ENCODE results near the gene CD300A. TPM values are rescaled to one million over a fixed set of nuclear protein-coding genes. Genes with fewer than 3 reads are reported as not detected.

Gene CD300A
- polyA plus RNA-seq, 1 donor (not counting 4 experiments of a cell fraction or from before 2014, with no cell fraction given), result 0.07 TPM

DNA sequence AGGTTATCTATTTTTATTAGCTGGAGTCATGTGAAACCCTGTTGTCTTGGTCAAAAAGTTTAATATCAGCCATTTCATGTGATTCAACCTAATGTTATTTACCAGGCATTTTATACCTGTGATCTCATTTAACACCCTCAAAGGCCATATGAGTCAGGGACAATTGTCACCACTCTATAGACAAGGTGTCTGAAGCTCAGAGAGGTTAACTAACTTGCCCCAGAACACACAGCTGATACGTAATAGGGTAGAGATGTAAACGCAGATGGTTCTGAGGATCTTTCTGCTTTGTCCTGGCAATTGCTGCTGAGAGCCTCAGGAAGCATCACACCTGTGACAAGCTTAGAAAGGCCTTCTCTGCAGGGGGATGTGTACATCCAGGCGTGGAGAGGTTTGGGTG lies 4.9 kb downstream of the CD300A start:
- Histone ChIP-seq H3K9ac (ENCODE audit: control insufficient read depth, extremely low read depth, insufficient read depth, low read length) (no peak overlapping the region), H3K79me2 (ENCODE audit: control insufficient read depth, insufficient read depth, low read length) (no peaks in the 10 kb centered on the region), H3K4me2 (ENCODE audit: control insufficient read depth, extremely low read depth, insufficient read depth, low read depth, low read length) (no peak overlapping the region), H3K4me1 (ENCODE audit: control insufficient read depth, extremely low read depth, insufficient read depth, low read length) (no peaks in the 10 kb centered on the region), H3K9me3 (ENCODE audit: control insufficient read depth, low read depth, low read length) (no peaks in the 10 kb centered on the region), H2AFZ (ENCODE audit: control insufficient read depth, low read length) (no peak overlapping the region), H4K20me1 (ENCODE audit: control insufficient read depth, extremely low read depth, insufficient read depth, low read length) (no peaks in the 10 kb centered on the region), H3K9me1 (ENCODE audit: control insufficient read depth, extremely low read depth, insufficient read depth, low read length) (no peaks in the 10 kb centered on the region), H3K27ac (ENCODE audit: control insufficient read depth, insufficient read depth, low read length) (no peak overlapping the region), H3K27me3 (ENCODE audit: control insufficient read depth, extremely low read depth, insufficient read depth, low read length) (peaks cover 6% of the 10 kb centered on the region), H3K4me3 (ENCODE audit: control insufficient read depth in 2 of 3, extremely low read depth in 1 of 3, insufficient read depth in 2 of 3, low read depth in 1 of 3, low read length in 3 of 3) (no peak overlapping the region), H3K36me3 (ENCODE audit: control insufficient read depth in 2 of 2, extremely low read depth in 1 of 2, insufficient read depth in 2 of 2, low read length in 2 of 2) (no peaks in the 10 kb centered on the region)
- TF ChIP-seq, protein P1, sequence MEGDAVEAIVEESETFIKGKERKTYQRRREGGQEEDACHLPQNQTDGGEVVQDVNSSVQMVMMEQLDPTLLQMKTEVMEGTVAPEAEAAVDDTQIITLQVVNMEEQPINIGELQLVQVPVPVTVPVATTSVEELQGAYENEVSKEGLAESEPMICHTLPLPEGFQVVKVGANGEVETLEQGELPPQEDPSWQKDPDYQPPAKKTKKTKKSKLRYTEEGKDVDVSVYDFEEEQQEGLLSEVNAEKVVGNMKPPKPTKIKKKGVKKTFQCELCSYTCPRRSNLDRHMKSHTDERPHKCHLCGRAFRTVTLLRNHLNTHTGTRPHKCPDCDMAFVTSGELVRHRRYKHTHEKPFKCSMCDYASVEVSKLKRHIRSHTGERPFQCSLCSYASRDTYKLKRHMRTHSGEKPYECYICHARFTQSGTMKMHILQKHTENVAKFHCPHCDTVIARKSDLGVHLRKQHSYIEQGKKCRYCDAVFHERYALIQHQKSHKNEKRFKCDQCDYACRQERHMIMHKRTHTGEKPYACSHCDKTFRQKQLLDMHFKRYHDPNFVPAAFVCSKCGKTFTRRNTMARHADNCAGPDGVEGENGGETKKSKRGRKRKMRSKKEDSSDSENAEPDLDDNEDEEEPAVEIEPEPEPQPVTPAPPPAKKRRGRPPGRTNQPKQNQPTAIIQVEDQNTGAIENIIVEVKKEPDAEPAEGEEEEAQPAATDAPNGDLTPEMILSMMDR (optimal IDR thresholded peaks at IDR 0.05 in 1 of 3, IDR thresholded peaks at IDR 0.05 in 1 of 3, conservative IDR thresholded peaks at IDR 0.05 in 1 of 3; ENCODE audit: extremely low read depth in 1 of 3, insufficient read depth in 2 of 3, low read length in 3 of 3), result no peak
- no peak for TF ChIP-seq EZH2 (IDR thresholded peaks at IDR 0.05; ENCODE audit: low read length)
- FAIRE-seq (no peak), DNase-seq (ENCODE audit: low read depth, low spot score) (no peak)
- dilution Hi-C loops (cut with MboI; ENCODE audit: extremely low pct_ligation_motif_present, low sequenced_read_pairs), result no loop called here

DNA sequence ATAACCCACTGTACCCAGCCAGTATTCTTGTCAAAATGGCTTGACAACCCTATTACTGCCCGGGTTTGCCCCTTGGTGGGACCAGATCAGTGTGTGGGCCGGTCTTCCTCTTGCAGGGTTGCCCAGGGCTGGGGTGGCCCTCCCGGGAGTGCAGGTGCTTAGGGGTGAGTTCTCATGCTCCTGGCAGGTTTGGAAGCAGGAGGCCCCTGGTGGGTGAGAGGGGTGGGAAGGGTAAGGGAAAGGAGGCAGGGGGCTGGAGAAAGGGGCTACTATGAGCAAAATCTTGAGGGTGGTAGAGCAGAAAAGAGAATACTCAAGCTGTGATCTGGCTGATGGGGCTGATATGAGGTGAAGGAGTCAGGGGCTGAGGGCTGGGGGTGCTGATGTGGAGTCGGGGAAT lies 6.5 kb downstream of the CD300A start:
- no peaks in the 10 kb centered on the region for H3K79me2 ChIP-seq (ENCODE audit: control insufficient read depth, insufficient read depth, low read length)
- no peaks in the 10 kb centered on the region for H3K9me1 ChIP-seq (ENCODE audit: control insufficient read depth, extremely low read depth, insufficient read depth, low read length)
- dilution Hi-C loops (cut with MboI; ENCODE audit: extremely low pct_ligation_motif_present, low sequenced_read_pairs), result no loop called here
- H4K20me1 ChIP-seq (ENCODE audit: control insufficient read depth, extremely low read depth, insufficient read depth, low read length), result no peaks in the 10 kb centered on the region
- no peak overlapping the region for H3K4me3 ChIP-seq (ENCODE audit: control insufficient read depth in 2 of 3, extremely low read depth in 1 of 3, insufficient read depth in 2 of 3, low read depth in 1 of 3, low read length in 3 of 3)
- H3K36me3 ChIP-seq (ENCODE audit: control insufficient read depth in 2 of 2, extremely low read depth in 1 of 2, insufficient read depth in 2 of 2, low read length in 2 of 2), result no peaks in the 10 kb centered on the region
- no peaks in the 10 kb centered on the region for H3K4me1 ChIP-seq (ENCODE audit: control insufficient read depth, extremely low read depth, insufficient read depth, low read length)
- TF ChIP-seq EZH2 (IDR thresholded peaks at IDR 0.05; ENCODE audit: low read length), result no peak
- TF ChIP-seq, protein P1 (optimal IDR thresholded peaks at IDR 0.05 in 1 of 3, IDR thresholded peaks at IDR 0.05 in 1 of 3, conservative IDR thresholded peaks at IDR 0.05 in 1 of 3; ENCODE audit: extremely low read depth in 1 of 3, insufficient read depth in 2 of 3, low read length in 3 of 3), result no peak
- no peak overlapping the region for H3K27ac ChIP-seq (ENCODE audit: control insufficient read depth, insufficient read depth, low read length)
- no peak overlapping the region for H3K9ac ChIP-seq (ENCODE audit: control insufficient read depth, extremely low read depth, insufficient read depth, low read length)
- FAIRE-seq, result no peak
- H3K9me3 ChIP-seq (ENCODE audit: control insufficient read depth, low read depth, low read length), result no peaks in the 10 kb centered on the region
- H2AFZ ChIP-seq (ENCODE audit: control insufficient read depth, low read length), result no peak overlapping the region
- H3K4me2 ChIP-seq (ENCODE audit: control insufficient read depth, extremely low read depth, insufficient read depth, low read depth, low read length), result no peak overlapping the region
- DNase-seq (ENCODE audit: low read depth, low spot score), result no peak
- peaks cover 2% of the 10 kb centered on the region for H3K27me3 ChIP-seq (ENCODE audit: control insufficient read depth, extremely low read depth, insufficient read depth, low read length)
